Measurements from ENCODE around the gene LZTFL1.

The LZTFL1 gene

GRCh38 chr3:45807681-45808540 lies 34.0 kb downstream of the LZTFL1 start:
- no peak for DNase-seq

DNA sequence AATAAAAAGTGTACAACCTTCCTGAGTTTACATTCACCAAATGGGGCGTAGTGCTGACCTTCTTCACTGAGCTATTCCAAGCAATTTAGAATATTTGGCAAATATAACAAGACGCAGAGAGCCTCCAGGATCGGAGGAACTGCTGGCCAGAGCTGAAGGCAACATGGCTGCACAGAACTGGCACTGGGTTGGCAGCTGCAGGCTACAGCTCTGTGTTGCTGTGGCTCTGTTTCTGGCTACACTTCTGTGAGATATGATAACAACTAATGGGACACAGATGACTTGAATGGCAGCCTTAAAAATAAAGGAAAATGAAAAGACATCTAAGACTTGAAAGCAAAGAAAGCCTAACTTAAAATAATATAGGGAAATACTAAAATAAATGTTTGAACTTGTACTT lies 34.8 kb downstream of the LZTFL1 start:
- DNase-seq: no peak

DNA sequence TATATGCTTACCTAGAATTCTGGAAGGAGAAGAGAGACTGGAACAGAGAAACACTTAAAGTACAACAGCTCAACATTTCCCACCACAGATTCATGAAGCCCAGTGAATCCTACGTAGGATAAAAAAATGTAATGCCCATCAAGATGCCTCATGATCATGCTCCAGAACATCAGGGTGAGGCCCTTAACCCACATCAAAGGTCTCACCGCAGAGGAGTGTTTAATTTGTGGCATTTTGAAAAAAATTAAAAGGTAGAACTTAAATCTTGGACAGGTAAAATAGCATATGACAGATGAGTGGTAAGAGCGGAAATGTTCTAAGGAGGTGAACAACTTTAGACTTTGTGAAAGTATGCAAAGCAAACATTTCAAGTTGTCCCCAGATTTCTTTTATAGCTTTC lies 35.8 kb downstream of the LZTFL1 start:
- DNase-seq: no peak

- no peak for DNase-seq
Observed at GRCh38 chr3:45803252-45803935, 38.5 kb downstream of the LZTFL1 start.

DNA sequence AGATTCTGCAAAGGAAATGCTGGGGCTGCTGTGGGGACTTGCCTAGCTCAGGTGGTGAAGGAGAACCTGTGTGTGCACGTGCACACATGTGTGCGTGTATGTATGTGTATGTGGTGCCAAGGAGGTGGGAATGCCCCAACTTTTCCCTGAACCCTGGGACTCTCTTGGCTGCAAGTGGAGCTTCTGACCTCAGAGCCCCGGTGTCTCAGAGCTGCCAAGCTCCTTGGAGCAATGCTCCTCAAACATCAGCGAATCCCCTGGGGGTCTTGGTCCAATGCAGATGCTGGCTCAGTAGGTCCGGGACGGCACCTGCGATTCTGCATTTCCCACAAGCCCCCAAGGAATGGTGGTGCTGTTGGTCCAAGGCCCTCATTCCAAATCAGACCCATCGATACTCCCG lies 39.8 kb downstream of the LZTFL1 start:
- DNase-seq: no peak

GRCh38 chr3:45800611-45801010 lies 41.3 kb downstream of the LZTFL1 start:
- no peak for DNase-seq

DNA sequence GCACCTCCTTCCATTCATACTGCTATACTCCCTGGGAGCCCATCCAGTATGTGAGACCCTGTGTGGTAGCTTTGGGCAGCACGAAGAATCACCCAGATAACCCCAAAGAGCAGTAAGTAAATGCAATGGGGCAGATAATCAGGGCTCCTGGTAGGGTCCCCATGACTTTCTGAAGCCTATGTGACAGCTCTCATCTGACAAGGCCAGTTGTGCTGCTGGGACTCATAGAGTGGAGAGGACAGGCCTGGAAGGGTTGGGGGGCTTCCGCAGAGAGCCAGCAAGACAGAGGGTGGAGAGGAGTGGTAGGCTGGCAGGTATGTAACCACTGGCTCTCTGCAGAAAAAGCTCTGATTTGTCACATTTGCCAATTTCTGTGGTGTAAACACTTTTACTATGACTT lies 42.3 kb downstream of the LZTFL1 start:
- no peak for DNase-seq

DNA sequence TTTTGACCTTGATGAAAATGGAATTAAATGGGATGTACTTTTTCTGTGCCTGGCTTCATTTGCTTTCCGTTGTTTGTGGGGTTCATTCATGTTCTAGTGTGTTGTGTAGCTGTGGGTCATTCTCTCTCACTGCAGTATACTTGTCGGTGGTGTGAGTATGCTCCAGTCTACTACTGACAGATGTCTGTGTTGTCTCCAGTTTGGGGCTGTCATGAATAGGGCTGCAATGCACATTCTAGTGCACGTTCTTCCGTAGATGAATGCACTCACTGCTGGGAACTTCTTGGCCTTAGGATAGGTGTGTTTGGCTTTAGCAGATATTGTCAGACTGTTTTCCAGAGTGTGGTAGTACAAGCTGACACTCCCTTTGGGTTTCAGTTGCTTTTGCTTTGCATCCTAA lies 43.9 kb downstream of the LZTFL1 start:
- DNase-seq: no peak

- DNase-seq: no peak
Observed at GRCh38 chr3:45796902-45797637, 44.8 kb downstream of the LZTFL1 start.

GRCh38 chr3:45795882-45796765 lies 45.8 kb downstream of the LZTFL1 start, which contains the start of gene SLC6A20:
TSS of gene SLC6A20 (minus strand) at chr3:45796536. CDS start at chr3:45796419, 117 bp downstream.
- no peak for DNase-seq

- peak; percentile 1 for DNase-seq
Observed at GRCh38 chr3:45795509-45795881, 46.4 kb downstream of the LZTFL1 start.

GRCh38 chr3:45794660-45795059 lies 47.3 kb downstream of the LZTFL1 start:
- DNase-seq: no peak

DNA sequence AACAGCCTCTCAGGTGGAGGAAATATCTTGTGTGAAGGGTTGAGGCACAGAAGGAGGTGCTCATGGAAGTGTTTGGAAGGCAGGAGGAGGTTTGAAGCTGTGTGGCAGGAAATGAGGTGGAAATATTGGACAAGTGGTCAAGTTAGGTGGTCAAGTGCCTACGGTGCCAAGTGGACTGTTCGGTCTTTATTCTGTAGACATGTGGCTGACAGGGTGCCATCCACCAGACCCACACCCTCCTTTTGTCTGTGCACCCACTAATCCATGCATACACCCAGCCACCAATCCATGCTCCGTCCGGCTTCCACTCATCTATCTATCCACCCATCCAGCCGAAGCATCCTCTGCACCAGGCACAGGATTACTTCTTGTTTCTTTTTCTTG lies 47.8 kb downstream of the LZTFL1 start:
- no peak for DNase-seq

DNA sequence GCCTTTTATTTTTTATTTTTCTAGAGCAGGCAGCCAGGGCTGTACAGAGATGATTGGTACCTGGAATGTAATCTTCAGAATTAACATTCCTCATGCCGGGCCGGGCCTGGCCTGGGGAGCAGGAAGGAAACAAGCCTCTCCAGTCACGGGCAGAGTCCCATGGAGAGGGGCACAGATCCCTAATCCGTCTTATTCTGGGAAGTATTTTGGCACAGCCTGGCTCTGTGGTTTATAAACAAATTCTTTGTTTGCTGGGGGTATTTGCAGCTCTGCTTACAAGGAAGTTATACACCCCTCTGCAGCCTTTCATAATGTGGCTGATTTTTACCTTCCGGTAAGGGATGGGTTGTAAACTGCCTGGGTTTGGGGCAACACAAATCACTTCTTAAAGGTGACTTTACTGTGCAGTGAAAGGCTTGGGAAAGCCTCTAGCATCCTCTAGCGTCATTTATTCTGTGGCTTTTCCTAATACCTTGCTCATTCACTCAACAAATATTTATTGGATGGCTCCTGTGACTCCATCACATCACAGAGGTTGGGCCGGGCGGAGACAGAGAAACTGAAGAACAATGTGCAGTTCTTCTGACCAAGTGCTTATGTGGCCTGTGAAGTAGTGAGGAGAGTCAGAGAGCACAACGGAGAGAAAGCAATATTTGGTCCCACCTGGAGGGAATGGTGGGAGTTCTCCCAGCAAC lies 48.3 kb downstream of the LZTFL1 start:
- no peak for DNase-seq

GRCh38 chr3:45792516-45793172 lies 49.3 kb downstream of the LZTFL1 start:
- no peak for DNase-seq

- no peak for DNase-seq
Observed at GRCh38 chr3:45792036-45792435, 49.9 kb downstream of the LZTFL1 start.

DNA sequence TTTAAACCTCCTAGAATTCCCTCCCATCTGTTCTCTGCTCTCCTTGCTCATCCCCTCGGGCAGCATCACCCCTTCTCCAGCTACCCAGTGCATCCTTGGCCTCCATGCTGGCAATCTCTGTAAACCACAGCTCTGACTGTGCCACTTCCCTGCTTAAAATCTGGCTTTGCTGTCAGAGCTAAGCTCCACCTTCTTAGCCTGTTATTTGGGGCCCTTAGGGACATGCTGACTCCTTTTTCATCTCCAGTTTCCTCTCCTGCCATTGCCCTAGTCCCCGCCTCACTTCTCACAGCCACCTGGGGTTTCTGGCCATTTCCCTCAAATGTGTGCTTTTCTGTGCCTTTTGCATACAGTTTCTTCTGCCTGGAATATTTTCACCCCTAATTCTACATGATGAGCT lies 51.3 kb downstream of the LZTFL1 start:
- DNase-seq: no peak

DNA sequence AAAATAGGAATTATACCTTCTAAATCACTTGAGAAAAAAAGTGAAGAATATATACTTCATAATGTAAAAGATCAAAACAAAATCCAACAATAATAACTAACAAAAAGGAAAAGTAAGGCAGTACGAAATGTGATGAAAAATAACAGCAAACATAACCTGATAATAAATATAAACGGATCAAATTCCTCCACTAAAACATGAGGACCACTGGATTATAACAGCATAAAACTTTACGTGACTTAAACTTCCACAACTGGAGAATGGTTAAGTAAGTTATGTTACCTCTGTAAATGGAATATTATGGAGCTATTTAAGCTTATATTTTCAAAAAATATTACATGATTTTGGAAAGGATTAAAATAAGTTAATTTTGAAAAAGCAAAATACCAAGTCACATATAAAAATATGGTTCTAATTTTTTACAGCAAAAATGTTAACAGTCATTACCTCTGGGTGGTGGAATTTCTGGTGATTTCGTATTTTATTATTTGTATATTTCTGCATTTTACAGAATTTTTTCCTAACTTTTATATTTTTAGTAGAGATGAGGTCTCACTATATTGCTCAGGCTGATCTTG lies 52.6 kb downstream of the LZTFL1 start:
- no peak for DNase-seq

- DNase-seq: no peak
Observed at GRCh38 chr3:45787551-45787950, 54.4 kb downstream of the LZTFL1 start.

DNA sequence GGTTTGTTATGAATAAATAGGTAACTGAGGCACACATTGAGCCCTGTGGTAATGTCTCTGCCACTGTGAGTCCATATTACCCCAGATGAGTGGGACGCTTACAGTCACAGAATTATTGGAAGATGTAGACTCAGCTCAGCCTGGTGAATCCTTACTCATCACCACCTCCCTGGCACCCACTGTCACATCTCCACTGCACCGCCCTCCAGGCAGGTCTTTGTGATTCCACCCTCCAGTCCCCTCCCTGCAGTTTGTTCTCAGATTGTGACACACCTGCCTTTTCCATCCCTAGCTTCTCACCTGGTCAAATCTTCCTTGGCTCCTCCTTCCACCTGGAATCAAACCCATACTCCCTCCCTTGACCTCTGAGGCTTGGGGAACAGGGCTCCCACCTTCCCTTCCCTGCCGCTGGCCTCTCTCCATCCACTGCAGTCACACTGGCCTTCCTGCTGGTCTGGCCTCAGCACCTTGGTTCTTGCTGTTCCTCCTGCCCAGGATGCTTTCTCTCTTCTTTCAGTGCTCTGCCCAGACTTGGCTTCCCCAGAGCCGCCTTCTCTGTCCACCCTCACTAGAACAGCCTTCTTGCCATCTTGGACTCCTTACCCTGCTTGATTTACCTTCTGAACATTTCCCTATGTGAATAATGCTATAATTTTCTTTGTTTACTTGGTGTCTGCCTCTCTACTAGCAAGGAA lies 55.0 kb downstream of the LZTFL1 start:
- DNase-seq: no peak

Data from NCI-H526 treated with DMSO at 0.1 percent for 48 hours (cell line).